CD8-positive, alpha-beta memory T cell (primary cell): Measurements from ENCODE around the gene VCPKMT. TPM values are rescaled to one million over a fixed set of nuclear protein-coding genes. Genes with fewer than 3 reads are reported as not detected.
A peak's percentile ranks its signal among the peaks of the same experiment; 100 is the strongest.

Experiments
- CTCF ChIA-PET: fragments of 350-600 bp; sonication (Branson Sonifier 250); formaldehyde crosslinking; loops from one replicate; lab custom pipeline; 2021; ENCODE audit warnings: antibody characterized with exemption; lab: Charles Lee
- POLR2A ChIA-PET: fragments of 350-600 bp; sonication (Branson Sonifier 250); formaldehyde crosslinking; loops from one replicate; lab custom pipeline; 2021; ENCODE audit warnings: antibody characterized with exemption; lab: Charles Lee
- DNase-seq, 5 donors: peaks; one replicate each; pipeline versions ENCODE4 v3.0.0 to v3.0.0-alpha.2; 2020 to 2022; ENCODE audit warnings: mixed read lengths in 1 of 5
- H3K27ac ChIP-seq: one replicate; pipeline ENCODE4 v1.7.0; 2013; ENCODE audit warnings: low read depth, mild to moderate bottlenecking, low read length, moderate library complexity
- H3K27me3 ChIP-seq: 2 replicates; pipeline ENCODE4 v1.7.0; 2013; ENCODE audit warnings: low read length, mild to moderate bottlenecking; ENCODE audit not compliant: insufficient read depth, poor library complexity, severe bottlenecking
- H3K36me3 ChIP-seq: 2 replicates; pipeline ENCODE4 v1.7.0; 2013; ENCODE audit warnings: mild to moderate bottlenecking, low read length, moderate library complexity; ENCODE audit not compliant: insufficient read depth
- H3K4me1 ChIP-seq: 2 replicates; pipeline ENCODE4 v1.7.0; 2013; ENCODE audit warnings: mild to moderate bottlenecking, low read length, moderate library complexity; ENCODE audit not compliant: insufficient read depth
- H3K4me3 ChIP-seq: 2 replicates; pipeline ENCODE4 v1.7.0; 2013; ENCODE audit warnings: mild to moderate bottlenecking, low read length
- H3K9me3 ChIP-seq: 2 replicates; pipeline ENCODE4 v1.7.0; 2013; ENCODE audit warnings: mild to moderate bottlenecking, low read length
- H3K27ac Mint-ChIP-seq, 8 donors: one replicate each; pipeline ENCODE4 v1.8.0; 2020 to 2021; ENCODE audit warnings: mixed read lengths in 8 of 8, mild to moderate bottlenecking in 6 of 8, inconsistent platforms in 3 of 8, moderate library complexity in 3 of 8
- H3K27me3 Mint-ChIP-seq, 2 donors: one replicate each; pipeline ENCODE4 v1.8.0; 2020 to 2021; ENCODE audit warnings: mixed read lengths in 2 of 2, mild to moderate bottlenecking in 1 of 2, moderate library complexity in 1 of 2
- H3K36me3 Mint-ChIP-seq, 3 donors: one replicate each; pipeline ENCODE4 v1.8.0; 2020 to 2021; ENCODE audit warnings: mixed read lengths in 3 of 3, inconsistent platforms in 1 of 3, mild to moderate bottlenecking in 1 of 3
- H3K4me1 Mint-ChIP-seq, 3 donors: one replicate each; pipeline ENCODE4 v1.8.0; 2020 to 2021; ENCODE audit warnings: mixed read lengths in 3 of 3, inconsistent platforms in 1 of 3, mild to moderate bottlenecking in 1 of 3
- H3K4me3 Mint-ChIP-seq, 7 donors: one replicate each; pipeline ENCODE4 v1.8.0; 2020 to 2021; ENCODE audit warnings: mixed read lengths in 7 of 7, mild to moderate bottlenecking in 6 of 7, moderate library complexity in 4 of 7, inconsistent platforms in 2 of 7
- H3K9me3 Mint-ChIP-seq, 5 donors: one replicate each; pipeline ENCODE4 v1.8.0; 2020 to 2022; ENCODE audit warnings: mixed read lengths in 5 of 5, mild to moderate bottlenecking in 3 of 5, moderate library complexity in 2 of 5, inconsistent platforms in 1 of 5
- polyA plus RNA-seq: library from polyadenylated mRNA; unstranded; fragments of 300-500 nt; fragmentation: Illumina TruSeq; gene quantifications from one replicate; pipeline ENCODE4 v1.2.3, GENCODE V29; 2021
- total RNA-seq, 2 experiments: library from RNA; stranded (reverse); gene quantifications; one replicate each; pipeline ENCODE4 v1.2.3, GENCODE V29; 2021

The VCPKMT gene
- total and polyA plus RNA-seq, 3 experiments from 2014 or later = 11.7 to 19.9 (median 16.5) TPM

DNA sequence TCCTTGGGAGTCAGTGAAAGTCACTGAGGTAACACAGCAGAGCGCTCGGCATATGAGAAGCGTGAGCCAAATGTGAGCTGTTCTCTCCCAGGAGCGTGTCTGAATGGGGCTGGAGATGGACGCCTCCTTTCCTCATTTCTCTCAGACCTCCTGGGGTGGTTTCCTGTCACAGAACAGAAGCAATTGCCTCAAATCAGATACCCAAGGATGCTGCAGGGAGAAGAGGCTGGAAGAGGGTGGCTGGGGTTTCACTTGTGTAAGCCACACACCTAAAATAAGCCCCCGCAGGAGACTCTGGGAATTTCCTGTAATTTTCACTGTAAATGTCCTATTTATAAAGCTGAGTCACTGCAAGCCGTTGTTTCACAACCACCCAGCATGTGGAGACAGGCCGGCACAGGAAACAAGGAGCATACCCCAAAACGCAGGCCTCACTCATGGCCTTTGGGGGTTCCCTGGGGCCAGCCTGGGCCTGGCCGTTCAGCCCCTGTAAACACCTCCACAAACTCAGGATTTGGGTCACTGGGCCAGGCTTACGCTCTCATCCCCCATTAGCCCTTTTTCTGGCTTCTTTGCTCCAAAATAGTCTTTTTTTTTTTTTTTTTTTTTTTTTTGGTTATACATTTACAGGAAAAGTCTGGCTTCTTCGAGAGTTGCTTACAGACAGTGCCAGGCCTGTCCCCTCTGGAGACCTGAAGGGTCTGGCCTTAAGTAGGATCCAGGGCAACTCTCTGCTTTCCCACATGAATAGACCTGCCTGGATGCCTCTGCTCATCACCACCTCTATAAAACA is 55.3 kb downstream of the VCPKMT start:
- Mint-ChIP-seq H3K9me3 (no peaks in the 10 kb centered on the region), H3K4me3 (peak overlapping the region; percentile 77 to 96 (median 90)), H3K4me1 (peaks cover 71 to 94% (median 88%) of the 10 kb centered on the region in 3 donors), H3K36me3 (no peaks in the 10 kb centered on the region), H3K27ac (peak overlapping the region; percentile 89 to 100 (median 99)), H3K27me3 (no peaks in the 10 kb centered on the region)
- peak in 4 of 5 donors; percentile 32 to 57 (median 43) for DNase-seq
- peak overlapping the region; percentile 93 for H3K27ac ChIP-seq
- peak overlapping the region; percentile 61 for H3K4me3 ChIP-seq
- no peaks in the 10 kb centered on the region for H3K27me3 ChIP-seq
- H3K9me3 ChIP-seq = no peaks in the 10 kb centered on the region
- ChIA-PET POLR2A (interaction anchor here (1.0 to 5.6 kb wide), 16 partner anchors 7 to 199 kb away, joined by 3 to 85 read pairs (median 14); partner anchors contain the start of gene ARF6), CTCF (interaction anchor here (0.7 to 5.7 kb wide), 33 partner anchors 11 to 427 kb away, joined by 3 to 85 read pairs (median 8); partner anchors contain the start of genes ARF6, NEMF and VCPKMT)
- peaks cover 73% of the 10 kb centered on the region for H3K4me1 ChIP-seq
- no peaks in the 10 kb centered on the region for H3K36me3 ChIP-seq

DNA sequence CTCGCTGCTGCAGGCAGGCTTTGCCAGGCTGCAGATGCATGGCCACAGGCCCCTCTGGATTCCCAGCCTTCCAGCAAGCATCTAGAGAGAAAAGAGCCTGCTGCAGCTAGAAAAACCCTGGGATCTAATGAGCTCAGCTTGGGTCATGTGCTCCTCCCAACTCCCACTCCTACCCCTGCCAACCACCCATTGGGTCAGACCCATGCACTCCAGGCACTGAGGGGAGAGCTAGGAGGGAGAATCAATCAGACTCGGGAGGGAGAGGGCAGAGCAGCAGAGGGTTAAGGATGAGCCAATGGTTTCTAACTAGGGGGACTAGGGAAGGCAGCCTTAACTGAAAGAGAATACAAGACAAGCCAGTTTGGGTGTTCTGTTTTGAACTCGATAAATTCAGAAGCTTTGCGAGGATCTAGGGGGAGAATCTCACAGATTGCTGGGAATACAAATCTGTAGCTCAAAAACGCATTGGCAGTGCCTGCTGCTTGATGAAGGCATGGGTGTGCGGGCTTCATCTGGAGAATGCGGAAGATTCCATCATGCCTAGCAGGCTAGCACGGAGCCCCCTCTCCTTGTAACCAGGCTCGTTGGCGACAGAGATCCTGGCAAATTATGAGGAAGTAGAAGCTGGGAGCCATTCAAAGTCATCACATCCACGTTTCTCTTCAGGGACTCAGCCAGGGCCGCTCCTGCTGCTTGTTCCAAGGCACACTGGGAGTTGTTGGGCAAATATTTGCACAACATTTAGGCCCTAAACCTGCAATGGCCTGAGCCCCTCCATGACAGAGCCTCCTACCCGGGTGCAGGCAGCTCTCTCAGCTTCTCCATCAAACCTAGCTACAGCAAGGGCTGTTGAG is 56.4 kb downstream of the VCPKMT start:
- H3K4me3 ChIP-seq = no peak overlapping the region
- Mint-ChIP-seq H3K36me3 (no peaks in the 10 kb centered on the region), H3K4me3 (peak overlapping the region in 2 of 7 donors; percentile 33 to 37), H3K9me3 (no peaks in the 10 kb centered on the region), H3K27me3 (no peaks in the 10 kb centered on the region), H3K4me1 (peaks cover 61 to 87% (median 79%) of the 10 kb centered on the region in 3 donors), H3K27ac (peak overlapping the region; percentile 49 to 100 (median 99))
- no peak for DNase-seq
- peak overlapping the region; percentile 93 for H3K27ac ChIP-seq
- no peaks in the 10 kb centered on the region for H3K9me3 ChIP-seq
- POLR2A ChIA-PET = interaction anchor here (1.0 to 5.6 kb wide), 6 partner anchors 9 to 198 kb away, joined by 3 to 85 read pairs (median 38); no protein-coding TSS in a partner anchor
- H3K4me1 ChIP-seq = peaks cover 62% of the 10 kb centered on the region
- CTCF ChIA-PET = interaction anchor here (1.2 to 5.7 kb wide), 9 partner anchors 12 to 212 kb away, joined by 3 to 85 read pairs (median 6); no protein-coding TSS in a partner anchor
- no peaks in the 10 kb centered on the region for H3K36me3 ChIP-seq
- H3K27me3 ChIP-seq = no peaks in the 10 kb centered on the region

Other genes with a start within 250 kb of the VCPKMT start
- gene ARF6, start 223.5 kb downstream of the VCPKMT start, total RNA-seq = 100 to 1,000 TPM; 168 TPM
- gene ARF6, start 223.5 kb downstream of the VCPKMT start, polyA plus RNA-seq = 174 TPM
- gene SOS2, start 115.0 kb upstream of the VCPKMT start, total RNA-seq = 10 to 100 TPM; 18.4 to 20.2 TPM
- gene SOS2, start 115.0 kb upstream of the VCPKMT start, polyA plus RNA-seq = 16.5 TPM
- 10 to 100 TPM; 19.7 to 20.0 TPM for gene L2HGDH, start 195.7 kb upstream of the VCPKMT start, total RNA-seq
- 3.6 TPM for gene L2HGDH, start 195.7 kb upstream of the VCPKMT start, polyA plus RNA-seq
- gene DMAC2L, start 195.8 kb upstream of the VCPKMT start, total RNA-seq = 10 to 100 TPM; 14.3 to 14.7 TPM
- gene DMAC2L, start 195.8 kb upstream of the VCPKMT start, polyA plus RNA-seq = 17.9 TPM